Islet of Langerhans (tissue), 1 donor: Measurements from ENCODE around the gene GDF7.
"Not testable (repeated sequence)": the region's sequence is repeated elsewhere in the genome, so short reads cannot be mapped to it uniquely, and the experiment has no call there.

Experiments
- FAIRE-seq: peaks from one replicate; lab custom pipeline; 2011; peaks lifted over from hg19 to GRCh38; lab: Jason Lieb, UNC

Gene GDF7

DNA sequence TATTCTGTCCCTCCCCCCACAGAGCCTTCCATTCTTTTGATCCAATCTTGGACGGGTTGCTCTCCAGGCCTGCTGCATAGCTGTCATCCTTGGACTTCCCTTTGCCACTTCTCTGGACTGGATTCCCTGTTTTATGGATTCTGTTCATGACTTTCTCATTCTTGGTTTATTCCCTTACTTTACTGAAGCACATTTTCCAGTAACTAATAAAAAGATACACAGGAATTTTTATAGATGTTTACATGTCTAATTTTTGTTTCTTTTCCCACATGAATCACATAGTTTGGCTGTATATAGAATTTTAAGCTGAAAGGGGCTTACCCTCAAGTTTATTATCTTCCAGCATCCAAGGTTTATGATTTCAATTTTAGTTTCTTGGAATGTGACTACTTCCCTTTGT lies 37.9 kb downstream of the GDF7 start:
- no peak for FAIRE-seq

GRCh38 chr2:20706217-20706616 lies 39.3 kb downstream of the GDF7 start:
- FAIRE-seq, result no peak

DNA sequence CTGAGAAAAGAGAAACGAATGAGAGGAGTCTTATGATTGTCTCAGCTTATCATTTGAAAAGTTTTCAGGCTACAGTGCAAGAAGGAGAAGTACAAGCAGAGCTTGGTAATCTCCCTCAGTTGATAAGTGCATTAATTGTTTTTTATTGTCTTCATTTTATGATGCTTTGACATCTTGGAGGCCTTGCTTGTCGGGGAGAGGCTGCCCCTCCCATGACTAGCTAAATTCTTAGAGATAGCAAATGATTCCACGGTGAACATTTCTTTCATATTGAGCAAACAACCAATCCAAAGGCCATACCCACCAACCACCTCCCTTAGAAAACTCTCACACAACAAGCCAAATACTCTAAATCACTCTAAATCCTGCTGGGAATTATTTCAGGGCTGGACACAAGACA lies 39.8 kb downstream of the GDF7 start:
- no peak for FAIRE-seq

GRCh38 chr2:20707601-20708000 lies 40.7 kb downstream of the GDF7 start:
- no peak for FAIRE-seq

DNA sequence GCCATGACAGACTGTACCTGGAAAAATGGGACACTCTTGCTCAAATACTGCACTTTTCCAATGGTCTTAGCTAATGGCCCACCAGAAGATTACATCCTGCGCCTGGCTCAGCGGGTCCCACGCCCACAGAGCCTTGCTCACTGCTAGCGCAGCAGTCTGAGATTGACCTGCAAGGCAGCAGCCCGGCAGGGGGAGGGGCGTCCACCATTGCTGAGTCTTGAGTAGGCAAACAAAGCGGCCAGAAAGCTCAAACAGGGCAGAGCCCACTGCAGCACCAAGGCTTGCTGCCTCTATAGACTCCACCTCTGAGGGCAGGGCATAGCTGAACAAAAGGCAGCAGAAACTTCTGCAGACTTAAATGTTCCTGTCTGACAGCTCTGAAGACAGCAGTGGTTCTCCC lies 44.7 kb downstream of the GDF7 start:
- not testable (repeated sequence) for FAIRE-seq

- not testable (repeated sequence) for FAIRE-seq
These were observed 46.6 kb downstream of the GDF7 start for GRCh38 chr2:20713585-20713984.

DNA sequence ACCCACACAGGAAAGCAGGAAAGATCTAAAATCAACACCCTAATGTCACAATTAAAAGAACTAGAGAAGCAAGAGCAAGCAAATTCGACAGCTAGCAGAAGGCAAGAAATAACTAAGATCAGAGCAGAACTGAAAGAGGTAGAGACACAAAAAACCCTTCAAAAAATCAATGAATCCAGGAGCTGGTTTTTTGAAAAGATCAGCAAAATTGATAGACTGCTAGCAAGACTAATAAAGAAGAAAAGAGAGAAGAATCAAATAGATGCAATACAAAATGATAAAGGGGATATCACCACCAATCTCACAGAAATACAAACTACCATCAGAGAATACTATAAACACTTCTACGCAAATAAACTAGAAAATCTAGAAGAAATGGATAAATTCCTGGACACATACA lies 47.5 kb downstream of the GDF7 start:
- not testable (repeated sequence) for FAIRE-seq

GRCh38 chr2:20716164-20716563 lies 49.2 kb downstream of the GDF7 start:
- not testable (repeated sequence) for FAIRE-seq

DNA sequence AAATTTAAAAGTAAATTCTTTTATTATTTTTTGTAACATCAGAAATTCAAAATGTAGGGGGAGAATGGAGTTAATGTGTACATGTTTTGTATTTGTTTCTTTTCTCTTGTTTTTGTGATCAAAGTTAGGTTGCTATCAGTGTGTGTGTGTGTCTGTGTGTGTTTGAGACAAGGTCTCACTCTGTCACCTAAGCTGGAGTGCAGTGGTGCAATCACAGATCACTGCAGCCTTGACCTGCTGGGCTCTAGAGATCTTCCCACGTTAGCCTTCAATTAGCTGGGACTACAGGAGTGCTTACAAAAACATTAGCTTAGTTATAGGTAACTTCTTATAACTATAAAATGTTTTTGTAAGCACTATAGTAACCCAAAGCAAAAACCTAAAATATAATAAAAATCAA lies 50.7 kb downstream of the GDF7 start:
- no peak for FAIRE-seq

DNA sequence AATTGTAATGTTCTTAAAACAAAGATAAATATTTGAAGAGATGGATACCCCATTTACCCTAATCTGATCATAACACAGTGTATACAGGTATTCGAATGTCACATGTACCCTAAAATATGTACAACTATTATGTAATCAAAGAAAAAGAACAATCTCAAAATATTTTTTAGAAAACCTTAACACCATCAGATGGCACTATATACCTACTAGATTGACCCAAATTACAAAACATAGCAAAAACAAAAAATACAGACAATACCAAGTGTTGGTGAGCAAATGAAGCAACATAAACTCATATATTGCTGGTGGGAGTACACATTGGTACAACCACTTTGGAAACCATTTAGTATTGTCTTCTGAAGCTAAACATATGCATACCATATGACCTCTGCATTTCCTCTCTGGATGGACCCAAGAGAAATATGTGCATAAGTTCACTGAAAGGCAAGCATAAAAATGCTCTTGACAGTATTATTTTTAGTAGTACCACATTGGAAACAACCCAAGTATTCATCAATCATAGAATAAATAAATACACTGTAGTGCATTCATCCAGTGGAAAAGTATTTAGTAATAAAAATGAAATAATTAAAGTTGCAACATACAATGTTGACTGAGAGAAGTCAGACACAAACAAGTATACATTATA lies 55.8 kb downstream of the GDF7 start:
- FAIRE-seq, result no peak

DNA sequence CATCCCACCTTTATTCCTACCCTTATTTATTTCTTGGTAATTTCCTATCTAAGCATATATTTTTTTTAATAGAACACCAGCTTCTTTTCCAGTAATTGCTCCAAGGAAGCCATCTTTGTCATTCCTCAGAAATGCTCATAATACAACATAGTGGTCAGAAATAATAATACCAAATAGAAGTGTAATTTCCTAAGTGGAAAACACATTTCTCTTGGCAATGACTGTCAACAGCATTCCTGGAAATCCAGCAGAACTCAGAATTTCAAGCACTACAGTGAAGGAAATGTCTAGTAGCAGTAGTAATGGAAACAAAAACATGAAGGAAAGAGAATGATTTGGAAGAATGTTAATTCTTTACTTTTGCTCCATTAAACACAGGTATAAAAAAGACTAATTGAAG lies 56.6 kb downstream of the GDF7 start:
- FAIRE-seq, result no peak

DNA sequence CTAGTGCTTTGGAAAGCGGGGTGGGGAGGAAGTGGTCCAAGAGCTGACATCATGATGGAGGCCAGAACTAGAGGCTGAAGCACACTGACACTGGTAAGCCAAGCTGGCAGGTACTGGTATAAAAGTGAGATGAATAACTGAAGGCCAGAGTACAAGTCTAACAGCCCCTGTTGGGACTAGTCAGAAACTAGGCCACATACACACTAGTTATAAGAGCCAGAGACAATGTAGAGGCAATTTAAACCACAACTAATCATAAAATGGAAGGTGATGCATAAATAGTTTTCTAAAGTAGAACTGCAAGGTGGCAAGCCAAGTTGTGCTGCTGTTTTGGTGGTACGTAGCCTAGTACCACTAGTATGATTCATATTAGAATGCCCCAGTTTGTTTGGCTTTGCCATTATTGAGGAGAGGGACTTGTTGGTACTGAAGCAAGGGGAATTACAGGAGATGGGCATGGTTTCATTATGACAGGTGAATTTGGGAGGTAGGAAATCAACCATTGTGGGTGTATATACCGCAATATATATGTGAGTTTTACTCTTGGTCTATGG lies 57.6 kb downstream of the GDF7 start:
- FAIRE-seq, result no peak

DNA sequence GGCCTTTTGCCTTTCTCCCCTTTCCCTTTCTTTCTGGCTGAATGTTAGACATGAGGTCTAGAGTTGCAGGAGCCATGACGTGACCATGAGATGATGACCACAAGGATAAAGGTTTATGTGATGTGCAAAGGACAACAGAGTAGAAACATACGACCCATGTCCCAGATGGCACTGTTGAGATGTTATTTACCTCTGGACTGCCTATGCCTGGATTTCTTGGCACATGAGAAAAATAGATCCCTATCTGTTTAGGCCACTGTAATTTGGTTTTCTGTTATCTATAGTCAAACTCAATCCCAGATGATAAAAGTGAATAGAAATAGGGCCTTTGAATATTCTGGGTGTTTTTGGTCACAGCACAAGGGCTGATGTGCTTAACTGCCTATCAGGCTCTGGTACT lies 58.8 kb downstream of the GDF7 start:
- FAIRE-seq, result no peak

DNA sequence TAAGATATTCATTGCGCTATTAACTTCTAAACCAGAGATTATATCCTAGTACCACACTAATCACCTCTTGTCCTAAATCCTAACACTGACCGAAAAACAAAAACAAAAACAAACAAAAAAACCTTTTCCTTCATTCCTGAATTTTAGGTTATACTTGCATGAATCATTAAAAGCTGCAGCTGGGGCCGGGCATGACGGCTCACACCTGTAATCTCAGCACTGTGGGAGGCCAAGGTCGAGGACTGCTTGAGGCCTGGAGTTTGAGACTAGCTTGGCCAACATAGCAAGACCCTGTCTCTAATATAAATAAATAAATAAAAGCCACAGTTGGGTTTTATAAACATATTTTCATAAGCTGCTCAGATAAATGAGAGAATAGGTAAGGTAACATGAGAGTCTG lies 60.0 kb downstream of the GDF7 start:
- FAIRE-seq, result peak; percentile 45

DNA sequence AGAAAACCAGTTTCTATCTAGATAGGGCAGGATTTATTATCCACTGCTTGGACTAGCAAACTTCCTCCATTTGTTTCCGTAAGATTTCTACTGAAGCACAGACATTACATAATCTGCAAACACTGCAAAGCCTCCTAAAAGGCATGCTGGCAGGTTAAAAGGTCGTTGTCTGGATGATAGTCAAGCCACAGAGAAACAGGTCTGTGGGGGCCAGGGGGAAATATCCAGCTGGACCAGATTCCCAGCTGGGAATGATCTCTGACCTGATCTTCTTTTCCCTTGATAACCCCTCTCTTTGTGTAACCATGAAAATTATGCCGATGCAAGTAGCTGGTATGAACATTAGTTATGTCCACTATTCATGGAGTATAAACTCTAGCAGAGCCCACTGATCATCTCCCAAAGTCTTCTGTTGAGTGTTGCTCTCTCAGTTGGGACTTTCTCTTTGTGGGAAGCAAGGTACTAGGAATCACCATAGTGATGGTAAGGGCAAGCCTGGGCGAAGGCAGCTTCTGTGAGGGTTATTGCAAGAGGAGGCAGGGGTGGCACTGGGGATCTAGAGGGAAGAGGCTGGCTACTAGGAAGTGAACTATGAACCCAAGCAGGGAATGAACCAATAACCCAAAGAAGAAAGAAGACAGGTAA lies 61.3 kb downstream of the GDF7 start:
- no peak for FAIRE-seq
